CD4-positive, alpha-beta T cell treated with Interferon gamma for 1 hour (primary cell): Measurements from ENCODE around the gene BMP2K.
"Not testable (repeated sequence)": the region's sequence is repeated elsewhere in the genome, so short reads cannot be mapped to it uniquely, and the experiment has no call there.

ENCODE experiments used
- DNase-seq: peaks from one replicate; pipeline ENCODE4 v3.0.0-alpha.2; 2020

BMP2K gene

DNA sequence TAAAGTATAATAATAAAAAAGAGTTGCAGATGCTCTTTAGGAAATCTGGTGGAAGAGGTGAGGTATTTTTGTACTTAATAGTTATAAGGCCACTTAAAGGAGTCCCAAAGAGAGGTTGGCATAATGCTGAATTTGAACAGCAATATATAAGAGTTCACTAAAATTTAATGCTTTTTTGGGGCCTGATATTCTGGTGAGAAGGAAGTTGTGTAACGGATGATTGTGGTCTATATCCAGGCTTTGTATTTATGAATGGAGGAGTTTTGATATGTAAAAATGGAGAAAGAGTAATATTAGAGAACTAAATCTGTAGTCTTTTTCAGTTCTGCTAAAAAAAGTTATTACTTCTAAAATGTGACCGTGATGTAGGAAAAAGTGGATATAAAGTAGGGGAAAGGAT is 20.4 kb downstream of the BMP2K start:
- no peak for DNase-seq

DNA sequence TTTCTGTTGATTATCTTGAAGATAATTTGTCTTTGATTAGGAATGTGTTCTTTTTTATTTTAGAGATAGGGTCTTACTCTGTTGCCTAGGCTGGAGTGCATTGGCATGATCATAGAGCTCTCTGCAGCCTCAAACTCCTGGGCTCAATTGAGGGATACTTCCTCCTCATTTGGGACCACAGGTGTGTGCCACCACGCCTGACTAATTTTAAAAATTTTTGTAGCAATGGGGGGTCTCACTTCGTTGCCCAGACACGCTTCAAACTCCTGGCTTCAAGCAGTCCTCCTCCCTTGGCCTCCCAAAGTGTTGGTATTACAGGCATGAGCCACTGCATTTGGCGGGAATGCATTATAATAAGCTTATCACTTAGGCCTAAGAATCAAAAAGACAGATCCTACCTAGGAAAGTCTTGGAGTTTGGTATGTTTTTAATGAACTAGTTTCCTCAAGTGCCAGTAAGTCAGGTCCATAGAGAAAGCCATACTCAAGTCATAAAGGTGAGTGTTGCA is 21.7 kb downstream of the BMP2K start:
- no peak for DNase-seq

DNA sequence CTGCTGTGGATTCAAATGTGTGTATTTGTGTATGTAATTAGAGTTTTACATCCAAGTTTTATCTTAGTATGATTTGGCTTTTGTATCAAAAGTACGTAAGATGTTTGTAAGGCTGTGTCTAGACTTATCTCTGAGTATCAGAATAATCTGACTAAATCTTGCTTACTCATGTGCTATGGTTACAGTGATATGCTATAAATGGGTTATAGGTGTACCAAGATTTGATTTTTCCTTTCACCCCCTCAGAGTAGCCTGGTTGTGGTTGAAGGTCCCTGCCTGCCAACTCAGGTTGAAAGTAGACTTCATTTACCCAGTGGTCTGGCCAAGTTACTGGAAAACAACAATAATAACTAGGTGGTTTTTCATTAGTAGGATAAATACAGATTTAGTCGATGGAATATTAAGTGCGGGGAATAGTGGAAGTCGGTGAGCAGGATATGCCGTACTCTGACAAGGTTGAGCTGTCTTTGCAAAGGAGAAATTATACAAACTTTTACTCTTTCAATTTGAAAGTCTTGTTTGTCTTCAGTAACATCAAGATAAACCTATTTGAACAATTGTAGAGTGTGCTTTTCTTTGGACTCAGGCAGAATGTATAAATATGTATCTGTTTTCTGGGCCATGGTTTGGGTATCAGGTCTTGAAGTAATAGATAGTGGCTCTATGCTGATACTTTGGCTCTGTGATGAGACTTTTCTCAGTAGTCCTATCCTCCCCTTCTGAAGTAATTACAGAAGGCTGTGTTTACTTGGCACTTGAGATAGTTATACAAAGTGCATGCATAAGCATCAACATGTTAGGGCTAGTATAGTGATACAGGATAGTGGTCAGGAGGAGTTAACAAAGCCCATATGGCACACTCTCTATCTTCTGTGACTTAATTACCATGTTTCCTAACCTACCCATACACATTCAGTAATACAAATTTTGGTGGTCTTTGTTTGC is 23.7 kb downstream of the BMP2K start:
- DNase-seq: no peak

DNA sequence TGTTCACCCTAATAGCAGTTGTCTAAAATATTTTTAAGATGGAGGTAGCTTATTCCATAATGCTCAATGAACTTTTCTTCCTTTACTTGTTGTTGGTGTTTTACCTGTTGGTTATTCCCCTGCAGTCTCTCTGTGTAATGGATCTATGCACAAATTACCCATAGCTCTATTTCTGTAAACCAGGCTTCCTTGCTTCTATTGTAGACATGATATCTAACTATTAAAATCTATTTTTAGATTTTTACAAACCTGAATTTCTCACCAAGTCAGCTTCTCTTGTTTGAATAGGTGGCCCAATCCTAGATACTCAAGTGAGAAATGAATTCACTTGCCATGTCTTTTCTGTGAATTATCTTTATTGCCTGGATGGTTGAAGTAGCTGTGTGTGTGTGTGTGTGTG is 24.8 kb downstream of the BMP2K start:
- no peak for DNase-seq

DNA sequence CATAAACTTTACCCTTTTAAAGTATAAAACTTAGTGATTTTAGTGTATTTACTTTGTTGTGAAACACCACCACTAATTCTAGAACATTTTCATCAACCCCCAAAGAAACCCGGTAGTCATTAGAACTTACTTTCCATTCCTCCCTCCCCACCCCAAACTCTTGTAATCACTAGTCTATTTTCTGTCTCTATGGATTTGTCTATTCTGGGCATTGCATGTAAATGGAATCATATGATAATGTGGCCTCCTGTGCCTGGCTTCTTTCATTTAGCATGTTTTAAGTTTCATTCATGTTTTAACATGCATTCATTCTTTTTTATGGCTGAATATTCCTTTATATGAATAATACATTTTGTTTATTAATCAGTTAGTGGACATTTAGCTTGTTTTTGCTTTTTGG is 27.8 kb downstream of the BMP2K start:
- no peak for DNase-seq

DNA sequence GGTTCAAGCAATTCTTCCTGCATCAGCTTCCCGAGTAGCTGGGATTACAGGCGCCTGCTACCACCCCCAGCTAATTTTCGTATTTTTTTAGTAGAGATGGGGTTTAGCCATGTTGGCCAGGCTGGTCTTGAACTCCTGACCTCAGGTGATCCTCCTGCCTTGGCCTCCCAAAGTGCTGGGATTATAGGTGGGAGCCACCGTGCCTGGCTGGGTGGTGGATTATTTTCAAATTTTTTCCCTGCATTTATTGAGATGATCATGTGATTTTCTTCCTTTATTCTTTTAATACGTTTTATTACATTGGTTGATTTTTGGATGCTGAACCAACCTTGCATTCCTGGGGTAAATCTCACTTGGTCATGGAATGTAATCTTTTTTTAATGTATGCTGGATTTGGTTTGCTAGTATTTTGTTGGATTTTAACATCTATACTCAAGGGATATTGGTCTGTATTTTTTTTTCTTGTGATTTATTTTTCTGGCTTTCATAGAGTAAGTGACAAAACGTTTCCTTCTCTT is 30.9 kb downstream of the BMP2K start:
- no peak for DNase-seq

DNA sequence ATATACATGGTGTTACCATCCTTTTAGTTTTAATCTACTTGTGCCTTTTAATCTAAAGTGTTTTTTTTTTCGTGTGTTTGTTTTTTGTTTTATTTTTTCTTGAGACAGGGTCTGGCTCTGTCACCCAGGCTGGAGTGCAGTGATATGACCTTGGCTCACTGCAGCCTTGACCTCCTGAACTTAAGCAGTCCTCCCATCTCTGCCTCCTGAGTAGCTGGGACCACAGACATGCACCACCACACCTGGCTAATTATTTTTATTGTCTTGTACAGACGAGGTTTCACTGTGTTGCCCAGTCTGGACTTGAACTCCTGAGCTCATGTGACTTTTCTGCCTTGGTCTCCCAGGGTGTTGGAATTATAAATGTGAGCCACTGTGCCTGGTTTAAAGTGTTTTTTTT is 33.1 kb downstream of the BMP2K start:
- DNase-seq: no peak

DNA sequence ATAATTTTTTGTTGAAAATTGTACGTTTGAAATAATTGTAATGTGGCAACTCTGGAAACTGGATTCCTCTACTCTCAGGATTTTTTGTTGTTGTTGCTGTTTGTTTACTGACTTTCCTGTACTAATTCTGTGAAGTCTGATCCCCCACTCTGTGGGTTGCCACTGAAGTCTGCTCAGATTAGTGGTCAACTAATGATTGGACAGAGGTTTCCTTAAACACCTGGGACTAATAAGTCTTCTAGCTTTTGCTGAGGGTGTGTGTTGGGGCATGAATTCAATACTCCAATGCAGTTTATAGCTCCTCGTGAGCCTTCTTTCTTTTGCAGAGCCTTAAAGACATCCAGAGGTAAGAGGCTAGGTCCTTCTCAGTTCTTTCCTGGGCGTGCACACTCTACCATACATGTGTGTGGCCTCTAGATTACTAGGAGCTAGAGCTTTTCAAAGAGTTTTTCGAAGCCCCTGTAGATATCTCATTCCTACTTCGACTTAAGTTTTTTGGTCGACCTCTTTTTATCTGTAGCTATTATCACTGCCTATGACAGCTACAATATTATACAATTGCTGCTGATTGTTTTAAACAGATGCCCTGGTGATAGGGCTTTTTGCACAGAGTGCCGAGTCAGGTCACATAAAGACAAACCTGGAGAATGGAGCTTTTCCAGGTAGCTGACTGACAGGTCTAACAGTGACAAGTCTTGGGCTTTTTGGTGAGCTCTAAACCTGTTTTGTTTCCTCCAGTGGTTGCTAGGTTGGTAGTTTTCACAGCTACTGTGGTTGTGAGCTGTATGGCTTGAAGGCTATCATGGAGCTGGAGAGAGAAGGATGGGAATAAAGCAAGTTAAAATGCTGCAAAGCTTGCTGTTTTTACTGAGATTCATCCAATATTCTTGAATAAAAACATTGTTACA is 34.0 kb downstream of the BMP2K start:
- DNase-seq: no peak

DNA sequence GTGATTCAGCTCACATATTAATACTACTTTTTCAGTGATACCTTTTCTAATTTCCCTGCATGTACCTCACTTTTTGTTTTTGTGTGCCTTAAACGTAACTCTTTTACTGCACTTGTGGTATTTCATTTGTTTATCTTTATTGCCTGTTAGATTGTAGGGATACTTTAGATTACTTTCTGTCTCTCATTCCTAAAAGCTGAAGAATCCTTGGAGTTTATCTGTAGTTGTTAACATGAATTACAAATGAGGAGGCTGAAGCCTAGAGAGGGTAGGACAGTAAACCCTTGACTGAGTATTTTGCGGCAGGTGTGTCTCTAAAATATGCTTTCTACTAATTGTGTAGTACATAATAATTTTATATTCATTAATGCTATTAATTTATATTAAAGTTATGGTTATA is 34.9 kb downstream of the BMP2K start:
- DNase-seq: no peak

DNA sequence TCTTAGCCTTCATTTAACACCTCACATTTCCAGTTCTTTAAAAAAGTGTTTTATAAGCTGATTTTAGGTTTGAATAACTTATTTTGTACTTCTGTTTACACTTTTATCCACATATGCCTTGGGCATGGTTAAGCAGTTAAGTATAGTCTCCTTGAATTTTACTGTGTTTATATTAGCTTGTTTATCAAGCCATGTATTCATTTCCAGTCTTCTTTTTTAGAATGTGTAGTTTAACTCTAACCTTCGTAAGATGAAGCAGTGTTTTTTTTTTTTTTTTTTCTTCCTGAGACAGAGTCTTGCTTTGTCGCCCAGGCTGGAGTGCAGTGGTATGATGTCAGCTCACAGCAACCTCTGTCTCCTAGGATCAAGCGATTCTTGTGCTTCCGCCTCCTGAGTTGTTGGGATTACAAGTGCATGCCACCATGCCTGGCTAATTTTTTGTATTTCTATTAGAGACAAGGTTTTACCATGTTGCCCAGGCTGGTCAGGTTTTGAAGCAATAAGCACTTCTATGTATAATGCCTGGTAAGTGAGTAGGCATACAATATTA is 42.5 kb downstream of the BMP2K start:
- no peak for DNase-seq

DNA sequence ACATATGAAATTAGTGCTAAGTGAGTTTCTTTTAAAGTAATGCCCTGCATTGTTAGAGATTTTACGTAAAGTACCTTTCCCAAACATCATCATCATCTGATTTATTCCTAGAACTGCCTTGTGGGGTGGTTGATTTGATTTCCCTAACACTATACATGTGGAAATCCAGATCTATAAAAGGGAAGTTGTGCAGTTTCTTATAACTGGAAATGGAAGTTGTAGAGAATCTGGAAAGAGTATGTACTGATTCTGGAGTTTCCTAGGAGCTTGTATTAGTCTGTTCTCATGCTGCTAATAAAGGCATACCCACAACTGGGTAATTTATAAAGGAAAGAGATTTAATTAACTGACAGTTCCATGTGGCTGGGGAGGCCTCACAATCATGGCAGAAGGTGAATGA is 47.9 kb downstream of the BMP2K start:
- DNase-seq: no peak

DNA sequence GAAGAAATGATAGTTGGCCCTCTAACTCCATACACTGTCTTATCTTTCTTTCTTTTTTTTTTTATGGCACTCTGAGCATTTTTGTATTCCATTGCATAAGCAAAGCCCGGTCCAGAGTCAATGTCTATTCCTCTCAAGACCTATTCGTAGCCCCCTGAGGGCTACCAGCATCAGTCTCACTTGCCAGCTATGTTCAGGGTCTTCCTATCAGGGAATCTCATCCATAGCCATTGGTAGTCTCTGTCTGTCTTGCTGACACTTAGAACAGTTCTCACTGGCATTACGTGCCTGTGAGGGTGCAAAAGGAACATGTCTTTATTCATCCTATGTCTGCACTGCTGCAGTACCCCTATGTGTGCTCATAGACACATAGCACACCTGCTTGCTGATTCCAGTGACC is 51.0 kb downstream of the BMP2K start:
- DNase-seq: no peak

DNA sequence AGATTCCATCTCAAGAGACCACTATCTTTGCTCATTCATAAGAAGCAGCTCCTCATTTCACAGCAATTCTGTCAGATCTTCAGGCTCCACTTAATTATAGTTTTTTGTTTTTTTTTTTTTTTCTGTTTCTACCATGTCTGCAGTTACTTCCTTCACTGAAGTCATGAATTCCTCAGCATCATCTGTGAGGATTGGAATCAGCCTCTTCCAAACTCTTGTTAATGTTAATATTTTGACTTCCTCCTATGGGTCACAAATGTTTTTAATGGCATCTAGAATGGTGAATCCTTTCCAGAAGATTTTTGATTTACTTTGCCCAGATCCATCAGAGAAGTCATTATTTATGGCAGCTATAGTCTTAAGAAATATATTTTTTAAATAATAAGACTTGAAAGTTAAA is 53.1 kb downstream of the BMP2K start:
- DNase-seq: no peak

DNA sequence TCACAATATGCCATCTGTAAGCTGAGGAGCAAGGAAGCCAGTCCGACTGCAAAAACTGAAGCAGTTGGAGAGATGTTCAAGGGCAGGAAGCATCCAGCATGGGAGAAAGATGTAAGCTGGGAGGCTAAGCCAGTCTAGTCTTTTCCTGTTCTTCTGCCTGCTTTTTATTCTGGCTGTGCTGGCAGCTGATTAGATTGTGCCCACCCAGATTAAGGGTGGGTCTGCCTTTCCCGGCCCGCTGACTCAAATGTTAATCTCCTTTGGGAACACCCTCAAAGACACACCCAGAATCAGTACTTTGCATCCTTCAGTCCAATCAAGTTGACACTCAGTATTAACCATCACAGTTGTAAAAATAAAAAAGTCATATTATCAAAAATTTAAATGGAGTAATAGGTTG is 63.5 kb downstream of the BMP2K start:
- not testable (repeated sequence) for DNase-seq

DNA sequence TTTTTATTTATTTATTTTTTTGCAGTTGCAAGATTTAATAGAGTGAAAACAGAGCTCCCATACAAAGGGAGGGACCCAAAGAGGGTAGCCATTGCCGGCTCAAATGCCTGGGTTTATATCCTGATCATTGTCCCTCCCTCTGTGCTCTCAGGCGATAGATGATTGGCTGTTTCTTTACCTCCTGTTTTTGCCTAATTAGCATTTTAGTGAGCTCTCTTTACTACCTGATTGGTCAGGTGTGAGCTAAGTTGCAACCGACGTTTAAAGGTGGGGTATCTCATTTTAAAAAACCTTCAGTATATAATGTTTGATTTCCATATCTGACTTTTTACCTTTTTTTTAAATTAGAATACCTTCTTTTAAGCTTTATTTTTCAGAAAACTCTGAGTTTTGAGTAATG is 64.1 kb downstream of the BMP2K start:
- DNase-seq: not testable (repeated sequence)

DNA sequence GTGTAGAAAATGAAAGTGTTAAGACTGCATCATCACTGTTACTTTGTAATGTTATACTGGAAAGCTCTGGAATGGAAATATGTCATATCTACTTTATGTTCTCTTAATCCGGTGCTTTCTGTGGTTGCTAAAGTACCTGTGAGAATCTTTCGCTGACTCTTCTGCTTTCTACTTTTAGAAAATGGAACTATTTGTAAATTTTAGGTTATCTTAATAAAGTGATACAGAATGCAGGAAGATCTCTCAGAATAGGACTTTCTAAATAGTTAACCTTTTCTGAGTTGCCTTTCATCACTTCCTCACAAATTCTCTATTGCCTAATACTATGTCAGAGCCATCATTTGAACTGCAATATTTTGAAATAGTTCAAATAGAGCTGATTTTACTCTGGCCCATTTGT is 69.3 kb downstream of the BMP2K start:
- DNase-seq: no peak

DNA sequence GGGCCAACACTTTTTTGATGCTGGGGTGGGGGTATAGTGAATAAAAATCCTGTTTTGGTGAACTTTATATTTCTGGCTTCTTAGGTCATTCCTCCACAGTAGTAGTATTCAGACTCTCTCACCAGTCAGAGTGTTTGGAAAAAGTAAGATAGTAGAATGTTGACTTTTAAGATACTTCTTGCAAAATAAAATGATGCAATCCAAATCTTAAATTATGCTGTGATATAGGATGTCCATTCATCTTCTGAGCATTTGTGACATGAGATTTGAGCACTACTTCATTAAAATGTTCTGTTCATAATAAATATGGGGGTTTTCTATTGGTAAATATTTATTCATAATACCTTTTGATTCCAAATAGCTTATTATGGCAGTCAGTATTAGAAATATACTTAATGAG is 70.1 kb downstream of the BMP2K start:
- DNase-seq: no peak

DNA sequence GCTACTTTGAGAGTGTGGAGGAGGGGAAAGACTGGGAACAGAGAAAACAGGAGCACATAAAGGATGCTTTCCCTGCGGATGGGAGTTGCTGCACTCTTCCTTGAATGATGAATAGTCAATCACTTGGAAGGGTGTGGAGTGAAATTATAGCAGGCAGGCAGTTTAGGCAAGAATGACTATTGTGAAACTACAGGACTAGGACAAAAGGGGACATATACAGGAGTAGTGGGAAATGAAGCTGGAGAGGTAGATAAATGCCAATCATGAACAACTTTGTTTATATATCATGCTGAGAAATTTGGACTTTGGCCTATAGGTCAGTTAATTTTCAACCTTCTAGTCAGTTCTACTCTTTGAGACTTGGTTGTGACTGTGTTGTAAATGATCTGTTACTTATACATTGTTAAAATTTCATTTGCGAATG is 86.2 kb downstream of the BMP2K start:
- DNase-seq: no peak

DNA sequence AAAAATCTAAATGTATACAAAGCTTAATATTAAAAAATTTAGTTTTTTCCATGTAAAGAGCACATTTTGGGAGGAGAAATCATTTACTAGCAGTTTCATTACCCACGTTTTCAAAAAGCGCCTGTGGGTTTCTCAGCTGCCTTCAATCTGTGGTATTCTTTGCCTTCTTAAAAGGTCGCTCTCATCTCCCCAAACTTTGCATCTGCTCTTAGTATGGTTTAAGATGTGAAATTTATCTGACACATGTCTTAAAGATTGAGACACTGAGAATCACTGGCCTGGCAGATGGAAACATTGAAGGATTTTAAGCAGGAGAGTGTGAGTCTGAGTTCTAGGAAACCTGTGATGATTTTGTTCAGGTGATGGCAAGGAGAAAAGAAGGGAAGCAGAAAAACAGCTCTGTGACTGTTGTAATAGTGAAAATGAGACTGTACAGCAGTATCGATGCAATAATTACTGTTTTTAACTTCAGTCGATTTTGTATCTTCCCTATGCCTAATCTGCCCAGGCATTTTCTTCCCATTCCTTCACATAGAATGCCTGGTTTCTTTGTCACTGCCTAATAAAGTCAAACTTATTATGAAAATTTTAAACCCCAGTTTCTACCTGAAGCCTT is 87.2 kb downstream of the BMP2K start:
- DNase-seq: no peak

DNA sequence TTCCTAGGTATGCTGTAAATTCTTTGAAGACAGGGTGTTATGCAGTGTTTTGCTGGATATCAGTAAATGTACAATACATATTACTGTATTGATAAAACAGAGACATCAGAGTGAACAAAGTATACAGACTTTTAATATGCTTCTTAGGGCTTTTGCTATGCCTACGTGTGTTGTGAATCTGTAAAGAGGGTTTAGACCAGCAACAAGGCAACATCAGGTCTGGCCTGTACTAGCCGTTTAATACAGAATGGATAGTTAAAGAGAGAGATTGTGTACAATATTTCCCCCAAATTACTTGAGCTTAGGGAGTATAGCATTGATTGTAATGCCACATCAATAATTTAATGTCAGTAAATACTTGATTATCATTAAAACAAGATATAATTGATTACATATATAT is 87.8 kb downstream of the BMP2K start:
- no peak for DNase-seq

DNA sequence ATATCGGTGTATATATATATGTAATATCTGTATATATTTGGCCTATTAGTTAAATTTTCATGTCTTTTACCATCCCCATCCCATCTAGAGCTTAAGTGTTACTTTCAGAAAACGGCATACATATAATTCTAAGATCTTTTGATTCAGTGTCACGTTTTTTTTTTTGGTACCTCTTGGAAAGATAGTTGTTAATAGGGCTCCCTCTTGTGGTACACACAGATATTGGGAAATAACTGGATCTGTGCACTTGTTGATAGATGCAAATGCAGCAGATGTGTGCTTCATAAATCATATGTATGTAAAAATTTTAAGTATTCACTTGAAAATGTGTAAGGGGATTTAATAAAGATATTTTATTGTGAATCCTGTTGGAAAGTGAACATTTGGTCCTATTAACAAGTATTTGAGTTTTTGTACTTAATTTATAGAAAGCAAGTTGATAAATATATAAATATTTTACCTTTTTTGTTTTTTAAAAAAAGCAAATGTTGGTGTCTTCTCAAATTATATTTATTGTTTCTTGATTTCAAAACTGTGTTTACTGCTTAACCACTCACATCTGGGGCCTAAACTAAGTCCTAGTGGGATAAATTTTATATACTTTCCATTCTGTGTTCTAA is 88.4 kb downstream of the BMP2K start:
- no peak for DNase-seq

DNA sequence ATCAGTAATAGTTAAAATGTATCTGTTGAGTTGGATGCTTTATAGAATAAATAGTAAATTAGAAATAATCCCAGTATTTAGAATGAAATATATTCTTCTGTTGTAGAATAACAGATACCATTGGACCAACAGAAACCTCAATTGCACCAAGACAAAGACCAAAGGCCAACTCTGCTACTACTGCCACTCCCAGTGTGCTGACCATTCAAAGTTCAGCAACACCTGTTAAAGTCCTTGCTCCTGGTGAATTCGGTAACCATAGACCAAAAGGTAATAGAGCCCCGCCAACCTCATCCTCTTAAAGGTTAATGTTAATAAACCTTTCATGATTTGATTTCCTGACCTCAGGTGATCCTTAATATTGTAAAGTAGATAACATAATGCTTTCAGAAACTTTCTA is 89.3 kb downstream of the BMP2K start:
- DNase-seq: no peak
